Measurements from ENCODE around the gene ZNF416. TPM values are rescaled to one million over a fixed set of nuclear protein-coding genes. Genes with fewer than 3 reads are reported as not detected.

Gene ZNF416
- total and polyA plus RNA-seq, 2 experiments from 2014 or later = 4.3 to 11.9 TPM

- Histone ChIP-seq H3F3A (replicated peaks; ENCODE audit: low read depth) (no peaks in the 10 kb centered on the region), H3K9me2 (ENCODE audit: insufficient read depth) (peaks cover 8% of the 10 kb centered on the region; the same call in 1 of the 2 replicates), H3K4me3 (no peak overlapping the region), H3K36me3 (ENCODE audit: insufficient read depth) (peaks cover 18% of the 10 kb centered on the region; the same call in 1 of the 2 replicates), H3K27me3 (ENCODE audit: insufficient read depth) (no peaks in the 10 kb centered on the region), H3K27ac (ENCODE audit: low read depth) (no peak overlapping the region), H4K20me1 (replicated peaks; ENCODE audit: insufficient read depth) (peaks cover 12% of the 10 kb centered on the region), H3K4me1 (ENCODE audit: insufficient read depth) (peaks cover 6% of the 10 kb centered on the region), H2AFZ (no peak overlapping the region), H3K4me2 (no peak overlapping the region; the same call in 1 of the 2 replicates), H3K79me2 (replicated peaks; ENCODE audit: insufficient read depth) (peaks cover 22% of the 10 kb centered on the region)
- Mint-ChIP-seq H3K4me3 (peak overlapping the region; percentile 99), H3K4me1 (peaks cover 11% of the 10 kb centered on the region), H3K9me3 (peaks cover 31% of the 10 kb centered on the region), H3K27ac (no peak overlapping the region), H3K27me3 (ENCODE audit: insufficient read depth, low read depth, poor library complexity) (peaks cover 2% of the 10 kb centered on the region), H3K36me3 (ENCODE audit: low read depth) (peaks cover 57% of the 10 kb centered on the region)
- no peak for TF ChIP-seq ZNF462 (CRISPR knock-in tag; IDR thresholded peaks at IDR 0.05)
- no peak for TF ChIP-seq CREB1 (CRISPR knock-in tag; IDR thresholded peaks at IDR 0.05; ENCODE audit: low read depth)
- no peak for TF ChIP-seq STAT1 (IDR thresholded peaks at IDR 0.05; ENCODE audit: unreplicated experiment)
- ATAC-seq (no peak), DNase-seq (ENCODE audit: low spot score) (no peak)
These were observed 21.1 kb downstream of the ZNF416 start for GRCh38 chr19:57557659-57558058.

GRCh38 chr19:57552432-57552831 lies 26.3 kb downstream of the ZNF416 start:
- no peak overlapping the region for H3K27ac ChIP-seq (ENCODE audit: low read depth)
- ATAC-seq = peak; percentile 74
- no peaks in the 10 kb centered on the region for H3K27me3 ChIP-seq (ENCODE audit: insufficient read depth)
- H3K4me1 Mint-ChIP-seq = no peaks in the 10 kb centered on the region
- H3K27ac Mint-ChIP-seq = no peak overlapping the region
- no peaks in the 10 kb centered on the region for H3F3A ChIP-seq (replicated peaks; ENCODE audit: low read depth)
- peak; percentile 21 for DNase-seq (ENCODE audit: low spot score)
- H3K27me3 Mint-ChIP-seq (ENCODE audit: insufficient read depth, low read depth, poor library complexity) = peaks cover 5% of the 10 kb centered on the region
- H4K20me1 ChIP-seq (replicated peaks; ENCODE audit: insufficient read depth) = peaks cover 12% of the 10 kb centered on the region
- peaks cover 91% of the 10 kb centered on the region for H3K36me3 Mint-ChIP-seq (ENCODE audit: low read depth)
- peaks cover 14% of the 10 kb centered on the region; the same call in 2 of the 3 replicates for H3K9me3 Mint-ChIP-seq
- peak; percentile 8 to 27; a peak in 1 of 4 replicates for TF ChIP-seq CTCF (conservative IDR thresholded peaks at IDR 0.05; ENCODE audit: low read depth in 2 of 2)
- no peak for TF ChIP-seq REST (IDR thresholded peaks at IDR 0.05; ENCODE audit: unreplicated experiment)
- peaks cover 48% of the 10 kb centered on the region for H3K36me3 ChIP-seq (ENCODE audit: insufficient read depth)
- H3K4me3 ChIP-seq = no peak overlapping the region
- H3K4me2 ChIP-seq = no peak overlapping the region
- H3K9me2 ChIP-seq (ENCODE audit: insufficient read depth) = no peaks in the 10 kb centered on the region
- no peaks in the 10 kb centered on the region for H3K4me1 ChIP-seq (ENCODE audit: insufficient read depth)
- H3K4me3 Mint-ChIP-seq = no peak overlapping the region
- H2AFZ ChIP-seq = no peak overlapping the region
- H3K79me2 ChIP-seq (replicated peaks; ENCODE audit: insufficient read depth) = peaks cover 3% of the 10 kb centered on the region
